Right ventricle myocardium superior (tissue), 1 donor: ENCODE data around the gene SLIT3. TPM values are rescaled to one million over a fixed set of nuclear protein-coding genes. Genes with fewer than 3 reads are reported as not detected.
"Not testable (repeated sequence)": the region's sequence is repeated elsewhere in the genome, so short reads cannot be mapped to it uniquely, and the experiment has no call there.

Source experiments
- ATAC-seq: fragments of 200-7000 bp; cut with Tn5 transposase; one replicate; pipeline ENCODE4 v1.9.1; 2020; ENCODE audit warnings: mild to moderate bottlenecking; ENCODE audit not compliant: poor library complexity
- DNase-seq: peaks from one replicate; pipeline ENCODE4 v3.0.0-alpha.2; 2020
- intact Hi-C: fragments of 100-400 bp; cut with DNase I; formaldehyde crosslinking; loops from one replicate; pipeline ENCODE4 v1.11.2; 2022
- total RNA-seq: library from RNA; stranded (reverse); fragmentation: NEBNext Ultra II Directional; extraction: Animal tissue kit (Norgen Biotek cat#: 25700); gene quantifications from one replicate; pipeline ENCODE4 v1.2.1, GENCODE V29; 2021
- donor health status: DM: no; HTN: yes; CAD: no; lungs with severe emphysema.

SLIT3 gene
- total RNA-seq, 1 donor from 2014 or later = 12.5 TPM

- no peak for DNase-seq
- intact Hi-C loops = no loop called here
- no peak for ATAC-seq
These were observed 548.3 kb downstream of the SLIT3 start for GRCh38 chr5:168752416-168753190.

GRCh38 chr5:168752012-168752411 is 548.9 kb downstream of the SLIT3 start:
- ATAC-seq = no peak
- no peak for DNase-seq
- intact Hi-C loops = no loop called here

- ATAC-seq (no peak), DNase-seq (no peak)
- intact Hi-C loops = no loop called here
These were observed 550.0 kb downstream of the SLIT3 start for GRCh38 chr5:168750926-168751325.

- no peak for DNase-seq
- intact Hi-C loops = no loop called here
- ATAC-seq = no peak
These were observed 551.4 kb downstream of the SLIT3 start for GRCh38 chr5:168749391-168750100.

- intact Hi-C loops = no loop called here
- DNase-seq = peak; percentile 57
- ATAC-seq = peak; percentile 85
These were observed 552.8 kb downstream of the SLIT3 start for GRCh38 chr5:168747987-168748777.

- DNase-seq = no peak
- intact Hi-C loops = no loop called here
- ATAC-seq = no peak
These were observed 553.9 kb downstream of the SLIT3 start for GRCh38 chr5:168746893-168747640.

- intact Hi-C loops, ATAC-seq: not testable (repeated sequence)
These were observed 554.6 kb downstream of the SLIT3 start for GRCh38 chr5:168746126-168746892.

GRCh38 chr5:168743617-168744016 is 557.3 kb downstream of the SLIT3 start:
- DNase-seq (no peak), ATAC-seq (no peak)
- intact Hi-C loops = no loop called here

More at GRCh38 chr5:168746126-168746892, 554.6 kb downstream of the SLIT3 start:
- not testable (repeated sequence) for DNase-seq

- intact Hi-C loops, DNase-seq, ATAC-seq: not testable (repeated sequence)
These were observed 558.6 kb downstream of the SLIT3 start for GRCh38 chr5:168742311-168742710.

GRCh38 chr5:168740811-168741213 is 560.1 kb downstream of the SLIT3 start:
- no peak for DNase-seq
- intact Hi-C loops = no loop called here
- peak; percentile 40 for ATAC-seq

- intact Hi-C loops = no loop called here
- no peak for DNase-seq
These were observed 560.7 kb downstream of the SLIT3 start for GRCh38 chr5:168740092-168740800.

GRCh38 chr5:168737066-168737465 is 563.9 kb downstream of the SLIT3 start:
- no peak for DNase-seq
- intact Hi-C loops = no loop called here
- ATAC-seq = no peak

More at GRCh38 chr5:168740092-168740800, 560.7 kb downstream of the SLIT3 start:
- peak; percentile 62 for ATAC-seq

- peak; percentile 55 for ATAC-seq
- intact Hi-C loops = no loop called here
- peak; percentile 58 for DNase-seq
These were observed 564.6 kb downstream of the SLIT3 start for GRCh38 chr5:168736281-168736831.

- peak; percentile 86 for ATAC-seq
- DNase-seq = peak; percentile 81
- intact Hi-C loops = no loop called here
These were observed 566.2 kb downstream of the SLIT3 start for GRCh38 chr5:168734620-168735300.

GRCh38 chr5:168734119-168734518 is 566.8 kb downstream of the SLIT3 start:
- no peak for DNase-seq
- ATAC-seq = no peak
- intact Hi-C loops = no loop called here

GRCh38 chr5:168728546-168729211 is 572.3 kb downstream of the SLIT3 start:
- DNase-seq (no peak), ATAC-seq (no peak)
- intact Hi-C loops = no loop called here
